Measurements from ENCODE around the gene EZR. TPM values are rescaled to one million over a fixed set of nuclear protein-coding genes. Genes with fewer than 3 reads are reported as not detected.

The EZR gene
- total and polyA plus RNA-seq, 10 of the 15 experiments (the other 5 are each of a cell fraction or from before 2014, with no cell fraction given): 79.1 to 282 (median 161) TPM

GRCh38 chr6:158826819-158827501 lies 7.8 kb upstream of the EZR start (continued):
- TF ChIP-seq ZNF687 (IDR thresholded peaks at IDR 0.05) (no peak), RUNX3 (IDR thresholded peaks at IDR 0.05; ENCODE audit: low read length) (peak; percentile 52), ZNF24 (IDR thresholded peaks at IDR 0.05) (peak; percentile 80; the same call in 1 of the 2 replicates), KAT2A (conservative IDR thresholded peaks at IDR 0.05; ENCODE audit: control insufficient read depth, low read depth, low read length) (no peak), SMC3 (IDR thresholded peaks at IDR 0.05; ENCODE audit: borderline replicate concordance, low read length) (0 out of 2 replicates have a peak, but pooled peaks have one; percentile 0), YY1 (IDR thresholded peaks at IDR 0.05; ENCODE audit: low read depth, low read length) (no peak), MTA3 (IDR thresholded peaks at IDR 0.05; ENCODE audit: borderline replicate concordance, low read length) (peak; percentile 25; the same call in 1 of the 2 replicates), MLLT1 (IDR thresholded peaks at IDR 0.05) (no peak), JUNB (IDR thresholded peaks at IDR 0.05) (peak; percentile 46), NRF1 (conservative IDR thresholded peaks at IDR 0.05; ENCODE audit: low read depth, low read length) (no peak), CBX3 (IDR thresholded peaks at IDR 0.05; ENCODE audit: borderline replicate concordance, low read depth) (no peak), TCF12 (IDR thresholded peaks at IDR 0.05; ENCODE audit: low read depth, low read length) (peak; percentile 62; the same call in 1 of the 2 replicates), BACH1 (IDR thresholded peaks at IDR 0.05; ENCODE audit: borderline replicate concordance) (no peak), ETV6 (conservative IDR thresholded peaks at IDR 0.05 in 1 of 2, IDR thresholded peaks at IDR 0.05 in 1 of 2; ENCODE audit: borderline replicate concordance in 1 of 2, low read depth in 1 of 2) (peak in 1 of 2 experiments; percentile 33; a peak in 1 of 4 replicates), SPI1 (IDR thresholded peaks at IDR 0.05; ENCODE audit: borderline replicate concordance, insufficient read depth, low read depth, low read length) (peak; percentile 35; the same call in 1 of the 2 replicates), ZZZ3 (IDR thresholded peaks at IDR 0.05; ENCODE audit: control insufficient read depth, insufficient read length, low read depth) (no peak), WRNIP1 (IDR thresholded peaks at IDR 0.05; ENCODE audit: borderline replicate concordance, low read depth, low read length) (no peak), MAX (IDR thresholded peaks at IDR 0.05; ENCODE audit: low read depth, low read length) (no peak), POLR2AphosphoS5 (IDR thresholded peaks at IDR 0.05; ENCODE audit: low read length) (no peak), HDAC2 (IDR thresholded peaks at IDR 0.05) (no peak), NKRF (conservative IDR thresholded peaks at IDR 0.05) (no peak), MTA2 (IDR thresholded peaks at IDR 0.05; ENCODE audit: low read depth) (no peak), DPF2 (IDR thresholded peaks at IDR 0.05) (0 out of 2 replicates have a peak, but pooled peaks have one; percentile 33), ESRRA (IDR thresholded peaks at IDR 0.05; ENCODE audit: low read length) (no peak)
